Measurements from ENCODE around the gene GNG8.

GNG8 gene

GRCh38 chr19:46635920-46636761, at the start of gene GNG8:
Gene GNG8 (minus strand): TSS chr19:46636202. CDS start chr19:46634682, 1,520 bp downstream.
- H3K27me3 ChIP-seq (ENCODE audit: control insufficient read depth, insufficient read depth, low read length) = peaks cover 68% of the 10 kb centered on the region
- H3K36me3 ChIP-seq (ENCODE audit: control insufficient read depth, low read depth, low read length) = no peaks in the 10 kb centered on the region
- no peak within 1 kb of the TSS for H3K9ac ChIP-seq (ENCODE audit: low read length)
- no peaks in the 10 kb centered on the region for H3K9me3 ChIP-seq (ENCODE audit: control insufficient read depth, low read depth, low read length)
- peak within 1 kb of the TSS; percentile 70 for H3K4me3 ChIP-seq (ENCODE audit: low read length)
- H3K4me1 ChIP-seq (ENCODE audit: control insufficient read depth, low read depth, low read length) = peaks cover 5% of the 10 kb centered on the region
- no peak within 1 kb of the TSS for H3K27ac ChIP-seq (ENCODE audit: low read length)

GRCh38 chr19:46685189-46685588, 49.2 kb upstream of the GNG8 start:
- Histone ChIP-seq H3K36me3 (ENCODE audit: control insufficient read depth, low read depth, low read length) (peaks cover 50% of the 10 kb centered on the region), H3K27me3 (ENCODE audit: control insufficient read depth, insufficient read depth, low read length) (no peaks in the 10 kb centered on the region)

GRCh38 chr19:46678110-46678732, 42.2 kb upstream of the GNG8 start:
- Histone ChIP-seq H3K4me3 (ENCODE audit: low read length) (no peak overlapping the region), H3K27me3 (ENCODE audit: control insufficient read depth, insufficient read depth, low read length) (no peaks in the 10 kb centered on the region), H3K27ac (ENCODE audit: low read length) (no peak overlapping the region), H3K9me3 (ENCODE audit: control insufficient read depth, low read depth, low read length) (no peaks in the 10 kb centered on the region), H3K36me3 (ENCODE audit: control insufficient read depth, low read depth, low read length) (peaks cover 31% of the 10 kb centered on the region), H3K4me1 (ENCODE audit: control insufficient read depth, low read depth, low read length) (no peaks in the 10 kb centered on the region), H3K9ac (ENCODE audit: low read length) (no peak overlapping the region)

More at GRCh38 chr19:46685189-46685588, 49.2 kb upstream of the GNG8 start:
- no peaks in the 10 kb centered on the region for H3K9me3 ChIP-seq (ENCODE audit: control insufficient read depth, low read depth, low read length)
- H3K9ac ChIP-seq (ENCODE audit: low read length) = no peak overlapping the region
- no peak overlapping the region for H3K27ac ChIP-seq (ENCODE audit: low read length)
- H3K4me1 ChIP-seq (ENCODE audit: control insufficient read depth, low read depth, low read length) = no peaks in the 10 kb centered on the region
- H3K4me3 ChIP-seq (ENCODE audit: low read length) = no peak overlapping the region

- no peaks in the 10 kb centered on the region for H3K9me3 ChIP-seq (ENCODE audit: control insufficient read depth, low read depth, low read length)
- no peak overlapping the region for H3K27ac ChIP-seq (ENCODE audit: low read length)
- H3K4me1 ChIP-seq (ENCODE audit: control insufficient read depth, low read depth, low read length) = no peaks in the 10 kb centered on the region
- H3K27me3 ChIP-seq (ENCODE audit: control insufficient read depth, insufficient read depth, low read length) = no peaks in the 10 kb centered on the region
- no peak overlapping the region for H3K9ac ChIP-seq (ENCODE audit: low read length)
- H3K4me3 ChIP-seq (ENCODE audit: low read length) = no peak overlapping the region
- peaks cover 27% of the 10 kb centered on the region for H3K36me3 ChIP-seq (ENCODE audit: control insufficient read depth, low read depth, low read length)
These were observed 38.6 kb upstream of the GNG8 start for GRCh38 chr19:46674416-46675178.

- Histone ChIP-seq H3K36me3 (ENCODE audit: control insufficient read depth, low read depth, low read length) (peaks cover 15% of the 10 kb centered on the region), H3K9me3 (ENCODE audit: control insufficient read depth, low read depth, low read length) (no peaks in the 10 kb centered on the region), H3K27me3 (ENCODE audit: control insufficient read depth, insufficient read depth, low read length) (no peaks in the 10 kb centered on the region), H3K4me1 (ENCODE audit: control insufficient read depth, low read depth, low read length) (no peaks in the 10 kb centered on the region), H3K27ac (ENCODE audit: low read length) (no peak overlapping the region), H3K9ac (ENCODE audit: low read length) (no peak overlapping the region), H3K4me3 (ENCODE audit: low read length) (no peak overlapping the region)
These were observed 34.8 kb upstream of the GNG8 start for GRCh38 chr19:46670813-46671212.

- Histone ChIP-seq H3K36me3 (ENCODE audit: control insufficient read depth, low read depth, low read length) (peaks cover 9% of the 10 kb centered on the region), H3K27me3 (ENCODE audit: control insufficient read depth, insufficient read depth, low read length) (no peaks in the 10 kb centered on the region), H3K9me3 (ENCODE audit: control insufficient read depth, low read depth, low read length) (no peaks in the 10 kb centered on the region), H3K9ac (ENCODE audit: low read length) (no peak overlapping the region), H3K4me3 (ENCODE audit: low read length) (no peak overlapping the region), H3K4me1 (ENCODE audit: control insufficient read depth, low read depth, low read length) (no peaks in the 10 kb centered on the region), H3K27ac (ENCODE audit: low read length) (no peak overlapping the region)
These were observed 32.7 kb upstream of the GNG8 start for GRCh38 chr19:46668662-46669061.

GRCh38 chr19:46665072-46665471, 29.1 kb upstream of the GNG8 start:
- H3K36me3 ChIP-seq (ENCODE audit: control insufficient read depth, low read depth, low read length) = no peaks in the 10 kb centered on the region

GRCh38 chr19:46661735-46662592, 26.0 kb upstream of the GNG8 start:
- Histone ChIP-seq H3K9me3 (ENCODE audit: control insufficient read depth, low read depth, low read length) (no peaks in the 10 kb centered on the region), H3K9ac (ENCODE audit: low read length) (peak overlapping the region; percentile 57), H3K4me1 (ENCODE audit: control insufficient read depth, low read depth, low read length) (peaks cover 22% of the 10 kb centered on the region), H3K27ac (ENCODE audit: low read length) (peak overlapping the region; percentile 49), H3K27me3 (ENCODE audit: control insufficient read depth, insufficient read depth, low read length) (peaks cover 24% of the 10 kb centered on the region), H3K36me3 (ENCODE audit: control insufficient read depth, low read depth, low read length) (no peaks in the 10 kb centered on the region), H3K4me3 (ENCODE audit: low read length) (peak overlapping the region; percentile 53)

More at GRCh38 chr19:46665072-46665471, 29.1 kb upstream of the GNG8 start:
- H3K4me3 ChIP-seq (ENCODE audit: low read length) = no peak overlapping the region
- no peaks in the 10 kb centered on the region for H3K9me3 ChIP-seq (ENCODE audit: control insufficient read depth, low read depth, low read length)
- peaks cover 6% of the 10 kb centered on the region for H3K27me3 ChIP-seq (ENCODE audit: control insufficient read depth, insufficient read depth, low read length)
- peaks cover 8% of the 10 kb centered on the region for H3K4me1 ChIP-seq (ENCODE audit: control insufficient read depth, low read depth, low read length)
- H3K9ac ChIP-seq (ENCODE audit: low read length) = no peak overlapping the region
- no peak overlapping the region for H3K27ac ChIP-seq (ENCODE audit: low read length)

- Histone ChIP-seq H3K4me1 (ENCODE audit: control insufficient read depth, low read depth, low read length) (peaks cover 22% of the 10 kb centered on the region), H3K36me3 (ENCODE audit: control insufficient read depth, low read depth, low read length) (no peaks in the 10 kb centered on the region), H3K27me3 (ENCODE audit: control insufficient read depth, insufficient read depth, low read length) (peaks cover 24% of the 10 kb centered on the region), H3K4me3 (ENCODE audit: low read length) (peak within 1 kb of the TSS; percentile 57), H3K27ac (ENCODE audit: low read length) (peak within 1 kb of the TSS; percentile 49), H3K9ac (ENCODE audit: low read length) (peak within 1 kb of the TSS; percentile 57), H3K9me3 (ENCODE audit: control insufficient read depth, low read depth, low read length) (no peaks in the 10 kb centered on the region)
These were observed 25.2 kb upstream of the GNG8 start, which contains the start of gene DACT3 for GRCh38 chr19:46661020-46661731. Gene DACT3 (minus strand): TSS chr19:46661182. CDS start chr19:46661064, 118 bp downstream.

- Histone ChIP-seq H3K4me3 (ENCODE audit: low read length) (peak overlapping the region; percentile 57), H3K9me3 (ENCODE audit: control insufficient read depth, low read depth, low read length) (no peaks in the 10 kb centered on the region), H3K9ac (ENCODE audit: low read length) (no peak overlapping the region), H3K27me3 (ENCODE audit: control insufficient read depth, insufficient read depth, low read length) (peaks cover 24% of the 10 kb centered on the region), H3K27ac (ENCODE audit: low read length) (no peak overlapping the region), H3K4me1 (ENCODE audit: control insufficient read depth, low read depth, low read length) (peaks cover 22% of the 10 kb centered on the region), H3K36me3 (ENCODE audit: control insufficient read depth, low read depth, low read length) (no peaks in the 10 kb centered on the region)
These were observed 24.6 kb upstream of the GNG8 start for GRCh38 chr19:46660551-46661019.
